HG03103 (cell line): Measurements from ENCODE around the gene FBXW10.
"Not testable (repeated sequence)": the region's sequence is repeated elsewhere in the genome, so short reads cannot be mapped to it uniquely, and the experiment has no call there.

Experiments
- ATAC-seq: cut with Tn5 transposase; IDR thresholded peaks from one replicate; pipeline ENCODE4 v1.9.1; 2021; ENCODE audit warnings: low read depth; ENCODE audit not compliant: unreplicated experiment

FBXW10 gene, protein sequence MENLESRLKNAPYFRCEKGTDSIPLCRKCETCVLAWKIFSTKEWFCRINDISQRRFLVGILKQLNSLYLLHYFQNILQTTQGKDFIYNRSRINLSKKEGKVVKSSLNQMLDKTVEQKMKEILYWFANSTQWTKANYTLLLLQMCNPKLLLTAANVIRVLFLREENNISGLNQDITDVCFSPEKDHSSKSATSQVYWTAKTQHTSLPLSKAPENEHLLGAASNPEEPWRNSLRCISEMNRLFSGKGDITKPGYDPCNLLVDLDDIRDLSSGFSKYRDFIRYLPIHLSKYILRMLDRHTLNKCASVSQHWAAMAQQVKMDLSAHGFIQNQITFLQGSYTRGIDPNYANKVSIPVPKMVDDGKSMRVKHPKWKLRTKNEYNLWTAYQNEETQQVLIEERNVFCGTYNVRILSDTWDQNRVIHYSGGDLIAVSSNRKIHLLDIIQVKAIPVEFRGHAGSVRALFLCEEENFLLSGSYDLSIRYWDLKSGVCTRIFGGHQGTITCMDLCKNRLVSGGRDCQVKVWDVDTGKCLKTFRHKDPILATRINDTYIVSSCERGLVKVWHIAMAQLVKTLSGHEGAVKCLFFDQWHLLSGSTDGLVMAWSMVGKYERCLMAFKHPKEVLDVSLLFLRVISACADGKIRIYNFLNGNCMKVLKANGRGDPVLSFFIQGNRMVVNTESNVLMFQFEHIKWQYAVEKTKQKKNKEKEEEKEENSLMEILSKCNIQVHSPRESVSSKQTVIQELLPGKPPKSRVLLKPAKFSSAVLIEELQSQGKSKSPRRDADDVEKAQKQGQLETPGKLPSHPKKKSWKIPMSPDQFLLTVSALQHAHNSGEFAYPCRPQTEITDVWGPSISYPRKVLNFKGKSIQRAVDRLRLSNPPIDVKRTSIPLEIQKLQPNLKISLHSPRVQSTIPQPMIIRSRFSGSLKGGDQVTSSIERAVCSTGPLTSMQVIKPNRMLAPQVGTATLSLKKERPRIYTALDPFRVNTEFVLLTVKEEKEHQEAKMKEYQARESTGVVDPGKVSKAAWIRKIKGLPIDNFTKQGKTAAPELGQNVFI

DNA sequence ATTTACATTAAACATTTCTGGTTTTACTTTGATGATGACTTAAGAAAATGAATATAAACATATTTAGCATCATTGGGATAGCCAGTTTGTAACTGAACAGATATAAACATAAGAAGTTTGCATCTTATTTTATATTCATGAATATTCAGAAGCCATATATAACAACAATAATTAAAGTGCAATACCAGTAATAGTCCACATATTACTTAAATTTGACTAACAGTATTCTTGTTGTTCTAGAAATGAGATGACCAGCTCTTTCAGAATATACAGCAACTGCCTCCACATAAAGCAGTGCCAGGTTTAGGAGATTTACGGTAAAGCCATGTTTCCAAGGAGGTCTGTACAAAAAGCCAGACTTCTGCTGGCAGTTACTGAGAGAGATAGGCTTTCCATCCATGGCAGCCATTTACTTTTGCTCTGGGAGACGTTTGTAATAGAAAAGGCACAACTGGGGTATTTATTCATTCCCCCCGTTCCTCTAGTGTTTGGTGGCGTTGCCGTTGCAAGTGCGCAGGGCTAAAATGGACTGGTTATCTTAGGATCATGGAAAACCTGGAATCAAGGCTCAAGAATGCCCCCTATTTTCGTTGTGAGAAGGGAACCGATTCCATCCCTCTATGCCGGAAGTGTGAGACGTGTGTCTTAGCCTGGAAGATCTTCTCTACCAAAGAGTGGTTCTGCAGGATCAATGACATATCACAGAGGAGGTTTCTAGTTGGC, at the start of gene FBXW10:
Gene FBXW10 (plus strand): TSS at position 356 of the 723 bp plus-strand sequence. CDS start 191 bp downstream, at position 547.
- not testable (repeated sequence) for ATAC-seq

DNA sequence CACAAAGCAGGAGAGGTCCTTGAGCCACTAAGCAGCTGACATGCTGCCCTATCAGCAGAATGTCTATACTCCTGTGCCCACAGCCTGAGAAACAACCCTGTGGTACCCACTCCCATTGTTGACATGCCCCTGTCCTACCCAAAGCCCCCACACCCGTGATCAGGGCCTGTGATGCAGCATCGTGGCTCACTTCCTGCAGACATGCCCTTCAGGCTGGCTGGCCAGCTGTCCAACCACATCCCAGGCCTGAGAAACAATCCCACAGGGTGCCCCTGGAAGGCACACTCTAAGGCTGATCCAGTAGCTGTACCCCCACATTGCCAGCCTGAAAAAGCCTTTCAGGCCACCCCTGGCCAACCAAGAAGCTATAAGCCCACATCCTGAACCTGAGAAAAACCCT, 48.7 kb upstream of the FBXW10 start:
- not testable (repeated sequence) for ATAC-seq

DNA sequence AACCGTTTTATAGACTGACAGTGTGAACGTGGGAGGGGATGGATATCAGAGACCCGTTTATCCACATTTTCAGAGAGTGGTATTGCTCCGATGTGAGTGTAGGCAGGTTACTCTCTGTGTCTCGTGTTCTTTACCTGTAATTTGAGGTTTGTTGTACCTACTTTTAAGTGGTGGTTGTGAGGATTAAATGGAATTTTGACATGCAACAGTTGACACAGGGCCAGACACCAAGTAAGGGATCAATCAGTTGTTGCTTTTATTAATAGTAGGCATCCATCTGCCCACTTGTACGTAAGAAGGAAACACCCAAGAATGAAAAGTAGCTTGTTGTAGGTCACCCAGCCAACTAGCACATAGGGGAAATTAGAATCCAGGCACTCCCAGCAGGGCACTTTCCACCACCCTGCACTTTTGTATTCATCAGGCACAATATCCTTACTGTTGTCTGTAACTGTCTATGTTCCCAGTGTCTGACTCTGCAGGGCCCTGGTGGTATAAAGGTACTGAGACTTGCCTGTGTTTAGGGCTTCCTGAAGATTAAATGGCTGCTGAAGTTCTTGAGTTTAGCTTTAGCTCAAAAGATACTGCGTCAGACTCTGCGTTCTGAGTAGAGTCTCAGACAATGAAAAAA, 45.3 kb upstream of the FBXW10 start:
- not testable (repeated sequence) for ATAC-seq

DNA sequence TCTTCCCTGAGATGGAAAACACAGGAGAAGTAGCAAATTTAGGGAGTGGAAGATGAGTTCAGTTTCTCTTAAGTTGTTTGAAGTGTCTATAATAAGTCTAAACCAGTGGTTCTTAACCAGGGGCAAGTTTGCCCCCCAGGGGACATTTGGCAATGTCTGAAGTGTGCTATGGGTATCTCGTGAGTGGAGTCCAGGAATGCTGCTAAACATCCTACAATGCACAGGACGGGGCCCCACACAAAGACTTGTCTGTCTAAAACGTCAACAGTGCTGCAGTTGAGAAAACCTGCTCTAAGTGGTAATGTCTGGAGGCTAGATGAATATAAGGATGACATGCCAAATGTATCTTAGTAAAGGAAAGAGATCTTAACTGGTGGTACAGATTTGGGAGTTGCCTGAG, 37.9 kb upstream of the FBXW10 start:
- ATAC-seq: not testable (repeated sequence)

DNA sequence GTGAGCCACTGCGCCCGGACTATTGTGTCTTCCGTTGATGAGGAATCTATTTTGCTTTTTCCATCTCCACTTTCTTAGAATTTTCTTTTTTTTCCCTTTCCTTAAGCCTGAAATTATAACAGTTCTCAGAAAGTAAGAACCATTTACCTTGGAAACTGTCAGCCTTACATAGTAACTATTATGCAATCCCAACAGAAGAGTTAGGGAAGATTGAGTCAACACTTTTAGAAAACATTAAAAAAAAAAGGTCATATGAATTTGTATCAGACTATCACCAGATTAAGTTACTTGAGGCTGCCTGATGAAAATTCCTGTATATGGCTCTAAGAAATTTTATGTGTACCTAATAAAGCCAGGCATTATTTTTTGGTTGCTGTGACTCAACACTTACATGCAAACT, 35.6 kb upstream of the FBXW10 start:
- not testable (repeated sequence) for ATAC-seq

DNA sequence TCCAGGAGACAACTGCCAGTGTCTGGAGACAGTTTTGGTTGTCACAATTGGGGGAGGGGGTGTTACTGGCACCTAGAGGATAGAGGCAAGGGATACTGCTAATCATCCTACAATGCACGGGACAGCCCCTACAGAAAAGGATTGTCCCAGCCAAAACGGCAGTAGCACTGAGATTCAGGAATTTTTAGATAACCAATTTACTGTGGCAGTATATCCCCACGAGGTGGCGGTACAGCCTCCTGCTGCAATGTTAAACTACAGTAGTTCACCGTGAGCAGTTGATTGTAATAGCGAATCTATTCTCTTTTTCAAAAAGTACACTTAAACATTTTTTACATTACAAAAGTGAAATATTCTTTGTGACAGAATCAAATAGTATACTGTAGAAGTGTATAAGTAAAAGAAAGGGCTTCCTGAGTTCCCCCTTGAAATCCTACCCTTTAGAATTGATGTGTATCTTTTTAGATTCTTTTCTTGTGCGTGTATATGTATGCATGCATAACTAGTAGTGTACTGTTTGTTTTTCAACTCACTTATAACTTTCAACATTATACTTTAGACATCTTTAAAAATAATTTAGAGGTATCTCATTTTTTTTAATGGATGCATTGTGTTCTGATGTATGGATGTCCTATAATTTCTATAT, 31.4 kb upstream of the FBXW10 start:
- ATAC-seq: not testable (repeated sequence)

DNA sequence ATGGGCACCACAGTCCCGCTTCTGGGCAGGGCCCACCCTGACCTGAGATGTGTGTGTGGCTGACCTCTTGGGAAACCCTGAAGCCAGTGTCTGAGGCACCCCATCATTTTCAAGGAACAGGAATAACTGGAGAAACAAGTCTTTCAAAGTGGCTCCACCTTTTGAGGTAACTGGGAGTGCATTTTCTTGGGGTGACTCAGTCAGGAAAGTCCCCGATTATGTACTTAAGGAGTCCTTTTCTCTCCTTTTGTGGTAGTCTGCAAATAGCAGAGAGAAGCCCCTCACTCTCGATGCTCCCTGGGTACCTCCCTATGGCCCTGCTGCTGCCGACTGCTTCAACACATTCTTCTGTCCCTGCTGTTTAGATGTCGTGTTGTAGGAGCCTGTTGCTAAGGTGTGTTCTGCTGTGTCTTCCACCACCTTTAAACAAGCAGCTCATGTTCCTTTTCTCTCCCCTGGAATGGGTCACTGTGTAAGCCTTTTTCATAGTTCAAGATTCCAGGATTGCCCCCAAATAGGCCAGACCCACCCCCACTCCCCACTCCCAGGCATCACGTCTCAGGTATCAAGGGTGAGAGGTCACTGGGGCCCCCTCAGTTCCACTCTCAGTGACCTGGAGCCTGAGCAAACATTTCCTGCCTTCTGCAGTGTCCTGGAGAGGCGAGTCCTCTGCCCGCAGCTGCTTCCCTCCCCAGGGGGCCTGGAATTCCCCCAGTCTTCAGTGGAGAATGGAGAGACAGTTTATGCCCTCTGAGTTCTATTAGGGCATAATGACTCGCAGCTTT, 25.0 kb upstream of the FBXW10 start:
- ATAC-seq: not testable (repeated sequence)

DNA sequence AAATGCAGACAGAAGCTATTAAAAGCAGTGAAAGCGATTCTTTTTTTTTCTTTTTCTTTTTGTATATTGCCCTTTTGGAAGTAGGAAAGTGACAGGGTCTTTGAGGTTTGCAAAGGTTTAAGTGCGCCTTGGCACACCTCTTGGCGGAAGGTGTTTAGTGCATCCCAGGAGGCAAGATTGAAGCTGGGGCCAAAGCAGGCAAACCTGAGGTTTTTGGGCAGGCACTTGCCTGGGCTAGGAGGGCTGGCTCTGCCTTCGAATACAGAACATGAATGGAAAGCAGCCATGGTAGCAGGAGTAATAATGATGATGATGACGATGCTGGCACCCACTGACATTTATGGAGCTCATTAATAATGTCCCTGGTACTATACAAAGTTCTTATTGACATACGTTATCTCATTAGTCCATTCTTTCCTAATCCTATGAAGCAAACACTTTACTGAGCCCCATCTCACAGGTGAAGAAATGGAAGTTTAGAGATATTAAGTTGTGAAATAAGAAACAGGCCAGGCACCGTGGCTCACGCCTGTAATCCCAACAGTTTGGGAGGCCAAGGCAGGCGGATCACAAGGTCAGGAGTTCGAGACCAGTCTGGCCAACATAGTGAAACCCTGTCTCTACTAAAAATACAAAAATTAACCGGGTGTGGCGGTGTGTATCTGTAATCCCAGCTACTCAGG, 24.3 kb upstream of the FBXW10 start:
- ATAC-seq: not testable (repeated sequence)

DNA sequence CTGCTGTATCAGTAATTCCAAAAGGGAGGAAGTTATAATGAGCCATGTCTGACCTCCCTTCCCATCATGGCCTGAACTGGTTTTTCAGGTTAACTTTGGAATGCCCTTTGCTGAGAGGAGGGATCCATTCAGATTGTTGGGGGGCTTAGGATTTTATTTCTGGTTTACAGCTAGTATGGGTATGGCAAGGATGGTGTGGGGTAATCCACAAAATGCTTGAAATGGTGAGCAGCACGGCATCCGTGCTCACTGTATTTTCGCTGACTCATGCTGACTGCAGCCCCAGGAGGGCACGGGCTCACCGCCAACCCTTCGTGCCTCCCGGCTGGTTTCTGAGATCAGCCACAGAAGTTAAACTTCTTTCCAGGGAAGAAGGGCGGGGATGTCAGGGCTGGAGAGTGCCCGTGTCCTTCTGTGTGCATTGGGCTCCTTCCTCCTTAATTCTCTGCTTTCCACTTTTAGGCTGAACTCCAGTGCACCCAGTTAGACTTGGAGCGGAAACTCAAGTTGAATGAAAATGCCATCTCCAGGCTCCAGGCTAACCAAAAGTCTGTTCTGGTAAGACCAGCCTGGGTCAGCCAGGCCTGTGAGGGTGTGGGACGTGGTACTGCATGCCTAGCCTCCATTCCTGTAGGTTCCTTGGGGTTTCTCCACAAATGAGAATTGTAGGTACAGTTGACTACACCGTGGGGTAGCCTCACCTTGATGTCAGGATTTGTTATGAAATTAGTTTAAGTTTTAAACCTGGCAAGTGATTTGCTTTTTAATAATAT, 21.9 kb upstream of the FBXW10 start:
- not testable (repeated sequence) for ATAC-seq

DNA sequence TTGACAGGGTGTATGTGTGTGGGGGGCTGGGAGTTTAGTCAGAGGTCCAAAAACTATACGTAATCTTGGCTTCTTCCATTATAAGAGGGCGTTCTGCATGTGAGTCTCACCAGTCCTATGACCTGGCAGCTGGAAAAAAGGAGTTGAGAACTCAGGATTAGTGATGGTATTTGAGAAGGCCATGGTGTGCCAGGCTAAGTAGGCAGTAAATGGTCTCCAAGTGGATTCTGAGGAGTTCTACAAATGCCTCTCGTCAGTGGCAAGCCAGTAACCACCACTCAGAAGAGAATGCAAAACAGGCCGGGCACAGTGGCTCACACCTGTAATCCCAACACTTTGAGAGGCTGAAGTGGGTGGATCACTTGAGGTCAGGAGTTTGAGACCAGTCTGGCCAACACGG, 21.2 kb upstream of the FBXW10 start:
- not testable (repeated sequence) for ATAC-seq

DNA sequence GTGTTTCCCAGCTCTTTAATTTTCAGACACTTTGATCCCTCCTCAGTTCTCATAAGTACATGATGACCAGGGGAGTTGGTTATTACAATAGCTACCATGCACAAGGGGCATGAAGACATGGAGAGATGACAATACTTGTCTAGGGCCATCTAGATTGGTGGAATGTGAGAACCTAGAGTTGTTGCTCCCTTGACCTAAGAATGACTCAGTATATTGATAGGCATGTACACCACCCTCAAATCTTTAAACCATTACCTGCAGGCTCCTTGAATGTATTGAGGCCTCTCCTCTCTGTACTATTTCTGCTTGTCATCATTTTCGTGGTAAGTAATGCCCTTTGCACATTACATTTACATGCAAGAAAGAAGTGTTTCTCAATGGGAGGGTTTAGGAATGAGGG, 20.3 kb upstream of the FBXW10 start:
- not testable (repeated sequence) for ATAC-seq

DNA sequence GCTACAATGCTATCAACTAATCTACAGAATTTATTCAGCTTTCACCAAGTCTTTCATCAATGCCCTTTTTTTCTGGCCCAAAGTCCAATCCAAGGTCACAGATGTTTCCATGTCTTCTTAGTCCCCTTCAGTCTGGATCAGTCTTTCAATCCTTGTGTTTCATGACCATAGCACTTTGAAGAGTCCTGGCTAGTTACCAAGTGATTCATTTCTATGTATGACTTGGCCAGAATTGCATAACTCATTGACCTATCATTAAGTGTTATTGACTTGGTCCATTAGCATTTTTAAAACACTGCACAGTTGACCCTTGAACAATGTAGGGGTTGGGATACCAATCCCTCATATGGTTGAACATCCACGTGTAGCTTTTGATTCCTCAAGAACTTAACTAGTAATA, 11.4 kb upstream of the FBXW10 start:
- not testable (repeated sequence) for ATAC-seq

DNA sequence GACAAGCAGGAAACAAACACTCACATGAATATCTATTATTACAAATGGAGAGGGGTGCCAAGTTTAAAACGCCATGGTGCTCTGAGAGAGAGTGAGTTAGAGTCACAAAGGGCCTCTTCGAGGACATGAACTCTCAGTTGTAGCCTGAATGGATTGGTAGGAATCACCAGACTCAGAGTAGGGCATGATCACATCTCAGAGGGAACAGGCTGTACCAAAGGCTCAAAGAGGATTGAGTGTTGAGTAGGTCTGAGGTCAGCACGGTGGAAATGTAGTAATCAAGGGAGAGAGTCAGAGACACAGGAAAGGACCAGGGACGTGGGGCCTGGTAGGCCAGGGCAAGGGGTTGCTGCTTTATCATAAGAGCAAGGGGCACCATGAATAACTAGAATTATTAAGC, 10.5 kb upstream of the FBXW10 start:
- ATAC-seq: not testable (repeated sequence)

DNA sequence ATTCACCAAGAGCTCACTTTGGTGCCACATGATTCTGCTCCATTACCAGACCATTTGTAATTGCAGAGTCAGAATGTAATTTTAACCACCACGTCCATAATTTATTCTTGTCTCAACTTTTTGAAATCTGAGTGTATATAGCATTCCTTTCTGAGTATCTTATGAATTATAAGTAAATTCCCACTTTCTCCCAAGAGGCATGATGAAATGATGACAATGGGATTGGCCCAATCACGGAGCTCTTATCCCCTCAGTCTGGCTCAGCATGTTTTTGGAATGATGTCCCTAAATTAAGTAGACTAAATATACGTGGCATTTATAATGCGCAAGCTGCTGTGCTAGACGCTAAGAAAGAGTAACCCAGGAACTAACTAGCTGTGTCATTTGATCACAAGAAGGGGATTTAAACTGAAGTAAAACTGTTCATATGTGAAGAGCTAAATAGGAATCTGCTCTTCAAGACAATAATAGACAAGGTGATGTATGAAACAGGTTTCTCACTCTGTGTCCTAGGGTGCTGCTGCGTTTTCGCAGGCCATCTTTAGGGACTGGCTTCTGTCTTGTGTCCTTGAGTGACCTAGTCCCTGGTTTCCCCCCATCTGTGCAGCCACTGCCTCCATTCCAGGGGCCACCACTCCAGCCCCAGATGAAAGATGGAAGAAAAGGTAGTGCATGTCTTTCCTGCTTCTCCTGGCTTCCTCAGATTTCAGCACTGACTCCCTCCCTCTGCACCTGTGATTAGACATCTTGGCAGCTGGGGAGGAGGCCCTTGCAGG, 4.0 kb upstream of the FBXW10 start:
- ATAC-seq: not testable (repeated sequence)

DNA sequence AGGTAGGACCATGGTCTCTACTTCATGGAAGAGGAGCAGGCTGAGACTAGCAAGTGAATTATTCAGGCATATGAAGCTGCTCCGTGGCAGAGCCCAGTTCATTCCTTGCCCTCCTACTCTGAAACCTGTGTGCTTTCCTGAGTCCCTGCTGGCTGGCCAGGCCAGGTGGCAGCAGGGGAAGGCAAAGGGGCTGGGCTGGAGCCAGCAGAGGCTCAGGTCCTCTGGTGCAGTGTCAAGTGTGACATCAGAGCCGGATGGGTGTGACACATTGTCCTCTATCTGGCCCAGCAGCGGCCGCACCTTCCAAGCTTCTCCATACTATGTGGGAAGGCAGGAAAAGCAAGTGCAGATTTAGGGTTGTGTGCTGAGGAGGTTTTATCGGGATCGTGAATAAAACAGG, 2.6 kb upstream of the FBXW10 start:
- ATAC-seq: not testable (repeated sequence)

DNA sequence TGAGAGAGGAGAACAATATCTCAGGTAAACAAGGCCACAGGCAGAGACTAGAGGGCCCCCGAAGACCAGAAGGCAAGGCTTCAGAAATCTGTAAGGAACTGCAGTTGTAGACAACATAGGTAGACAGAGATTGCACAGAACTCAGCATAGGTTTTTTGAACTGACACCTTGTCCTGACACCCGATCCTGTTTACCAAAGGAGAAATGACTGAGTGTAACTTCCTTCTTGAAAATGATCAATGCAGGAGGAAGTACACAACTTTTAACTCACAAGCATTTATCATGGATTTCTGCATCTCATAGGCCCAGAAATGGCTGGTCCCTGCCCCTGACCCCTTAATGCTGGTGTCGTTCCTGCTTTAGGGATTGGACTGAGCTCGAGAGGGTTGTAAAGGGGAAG, 872 bp downstream of the FBXW10 start:
- not testable (repeated sequence) for ATAC-seq

DNA sequence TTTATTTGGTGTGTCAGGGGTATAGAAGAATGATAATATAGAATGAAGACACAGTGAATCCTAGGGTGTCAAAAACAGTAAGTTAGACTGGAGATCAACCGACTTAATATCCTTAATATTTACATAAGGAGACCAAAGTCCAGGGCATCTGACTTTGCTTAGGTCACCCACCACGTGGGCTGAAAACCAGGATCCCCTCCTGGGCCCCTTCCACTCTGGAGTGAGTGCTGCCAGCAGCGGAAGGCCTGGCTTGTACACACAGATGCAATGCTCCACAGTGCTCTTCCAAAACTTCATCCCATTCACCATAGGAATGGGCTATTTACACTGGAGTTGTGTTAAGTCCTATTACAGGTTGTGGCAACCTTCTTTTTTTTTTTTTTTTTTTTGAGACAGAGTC, 2.7 kb downstream of the FBXW10 start:
- ATAC-seq: not testable (repeated sequence)
